Fibroblast of lung (primary cell): ENCODE results near the gene NASP.

Experiments used
- EZH2 ChIP-seq: IDR thresholded peaks from 2 replicates; pipeline ENCODE4 v1.5.1; 2012; ENCODE audit warnings: low read length, control low read depth, mild to moderate bottlenecking; ENCODE audit errors: missing control alignments
- TF ChIP-seq, protein P1 (sequence below), 2 donors: IDR thresholded peaks in 1 of 2; conservative IDR thresholded peaks in 1 of 2; 1 replicate in 1 of 2; 2 replicates in 1 of 2; pipeline ENCODE4 v1.5.1; 2011 to 2012; ENCODE audit warnings: low read length in 2 of 2, control low read depth in 1 of 2, inconsistent platforms in 1 of 2, low read depth in 1 of 2, mild to moderate bottlenecking in 1 of 2

DNA sequence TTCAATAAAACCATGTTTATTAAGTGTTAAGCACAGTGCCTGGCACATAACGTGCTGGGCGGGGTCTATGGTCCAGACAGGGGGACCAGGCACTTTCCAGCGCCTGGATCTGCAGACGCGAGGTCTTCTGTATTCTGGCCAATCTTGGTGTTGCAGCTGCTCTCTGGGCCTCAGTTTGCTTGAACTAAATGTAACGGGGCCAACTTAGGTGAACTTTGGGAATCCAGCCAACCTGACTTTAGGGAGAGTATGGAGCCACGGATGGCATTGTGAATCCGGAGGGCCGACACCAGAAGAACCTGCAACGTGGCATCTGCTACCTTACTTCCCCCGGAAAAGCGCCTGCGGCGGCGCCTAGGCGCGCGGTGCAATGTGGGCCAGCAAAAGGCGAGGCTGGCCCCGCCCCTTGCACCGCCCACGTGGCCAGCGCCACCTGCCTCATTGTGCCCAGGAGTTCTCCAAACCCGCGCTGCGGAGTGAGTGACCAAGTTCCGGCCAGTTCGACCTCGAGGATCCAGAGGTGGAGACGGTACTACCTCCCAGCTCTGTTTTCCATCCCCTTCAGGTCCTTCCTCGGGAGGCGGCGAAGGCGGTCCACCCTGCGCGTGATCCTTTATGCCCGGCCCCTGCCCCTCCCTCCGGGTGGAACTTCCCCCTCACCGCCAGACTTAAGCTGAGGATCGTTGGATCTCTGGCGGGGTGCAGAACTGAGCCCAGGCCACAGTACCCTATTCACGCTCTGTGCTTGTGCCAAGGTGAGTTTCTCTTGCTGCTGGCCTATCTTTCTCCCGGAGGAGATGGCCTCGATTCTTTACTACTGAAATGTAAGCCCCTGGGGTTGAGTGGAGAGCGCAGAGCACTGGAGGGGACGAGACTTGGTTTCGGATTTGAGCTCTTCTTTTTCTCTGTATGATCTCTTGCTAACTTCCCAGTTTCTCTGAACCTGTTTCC is 33.2 kb upstream of the NASP start, which contains the start of gene AKR1A1:
- TF ChIP-seq, protein P1, sequence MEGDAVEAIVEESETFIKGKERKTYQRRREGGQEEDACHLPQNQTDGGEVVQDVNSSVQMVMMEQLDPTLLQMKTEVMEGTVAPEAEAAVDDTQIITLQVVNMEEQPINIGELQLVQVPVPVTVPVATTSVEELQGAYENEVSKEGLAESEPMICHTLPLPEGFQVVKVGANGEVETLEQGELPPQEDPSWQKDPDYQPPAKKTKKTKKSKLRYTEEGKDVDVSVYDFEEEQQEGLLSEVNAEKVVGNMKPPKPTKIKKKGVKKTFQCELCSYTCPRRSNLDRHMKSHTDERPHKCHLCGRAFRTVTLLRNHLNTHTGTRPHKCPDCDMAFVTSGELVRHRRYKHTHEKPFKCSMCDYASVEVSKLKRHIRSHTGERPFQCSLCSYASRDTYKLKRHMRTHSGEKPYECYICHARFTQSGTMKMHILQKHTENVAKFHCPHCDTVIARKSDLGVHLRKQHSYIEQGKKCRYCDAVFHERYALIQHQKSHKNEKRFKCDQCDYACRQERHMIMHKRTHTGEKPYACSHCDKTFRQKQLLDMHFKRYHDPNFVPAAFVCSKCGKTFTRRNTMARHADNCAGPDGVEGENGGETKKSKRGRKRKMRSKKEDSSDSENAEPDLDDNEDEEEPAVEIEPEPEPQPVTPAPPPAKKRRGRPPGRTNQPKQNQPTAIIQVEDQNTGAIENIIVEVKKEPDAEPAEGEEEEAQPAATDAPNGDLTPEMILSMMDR (conservative IDR thresholded peaks at IDR 0.05 in 1 of 2, IDR thresholded peaks at IDR 0.05 in 1 of 2; ENCODE audit: low read depth in 1 of 2, low read length in 2 of 2) = peak in 1 of 2 donors; percentile 14
- TF ChIP-seq EZH2 = no peak
